ENCODE results near the gene USP7. TPM values are rescaled to one million over a fixed set of nuclear protein-coding genes. Genes with fewer than 3 reads are reported as not detected.
A peak's percentile ranks its signal among the peaks of the same experiment; 100 is the strongest.
"Not testable (repeated sequence)": the region's sequence is repeated elsewhere in the genome, so short reads cannot be mapped to it uniquely, and the experiment has no call there.

USP7 gene
- total RNA-seq, 2 donors from 2014 or later, result 161 to 180 TPM

GRCh38 chr16:8920645-8921346, 42.9 kb downstream of the USP7 start:
- Mint-ChIP-seq H3K27ac (peak overlapping the region in 1 of 2 donors; percentile 43), H3K36me3 (peaks cover 10% of the 10 kb centered on the region), H3K9me3 (no peaks in the 10 kb centered on the region), H3K4me1 (ENCODE audit: low read depth in 2 of 2) (peaks cover 30 to 40% of the 10 kb centered on the region in 2 donors), H3K27me3 (no peaks in the 10 kb centered on the region), H3K4me3 (no peak overlapping the region)
- no peak for ATAC-seq
- DNase-seq (ENCODE audit: low spot score), result no peak

- no peak overlapping the region for H3K4me3 Mint-ChIP-seq
- ATAC-seq, result no peak
These were observed 43.7 kb downstream of the USP7 start for GRCh38 chr16:8919934-8920462.

GRCh38 chr16:8919089-8919933, 44.4 kb downstream of the USP7 start:
- DNase-seq (ENCODE audit: low spot score) (no peak), ATAC-seq (no peak)
- H3K27ac Mint-ChIP-seq, result no peak overlapping the region
- no peak overlapping the region for H3K4me3 Mint-ChIP-seq
- H3K4me1 Mint-ChIP-seq (ENCODE audit: low read depth in 2 of 2), result peaks cover 33 to 37% of the 10 kb centered on the region in 2 donors
- no peaks in the 10 kb centered on the region for H3K27me3 Mint-ChIP-seq
- H3K36me3 Mint-ChIP-seq, result peaks cover 19% of the 10 kb centered on the region
- H3K9me3 Mint-ChIP-seq, result no peaks in the 10 kb centered on the region

More at GRCh38 chr16:8919934-8920462, 43.7 kb downstream of the USP7 start:
- DNase-seq (ENCODE audit: low spot score), result no peak
- no peaks in the 10 kb centered on the region for H3K9me3 Mint-ChIP-seq
- peak overlapping the region in 1 of 2 donors; percentile 43 for H3K27ac Mint-ChIP-seq
- H3K36me3 Mint-ChIP-seq, result peaks cover 13% of the 10 kb centered on the region
- H3K27me3 Mint-ChIP-seq, result no peaks in the 10 kb centered on the region
- H3K4me1 Mint-ChIP-seq (ENCODE audit: low read depth in 2 of 2), result peaks cover 32 to 37% of the 10 kb centered on the region in 2 donors

GRCh38 chr16:8917336-8917735, 46.4 kb downstream of the USP7 start:
- not testable (repeated sequence) for DNase-seq (ENCODE audit: low spot score); H3K27ac Mint-ChIP-seq; ATAC-seq; H3K4me3 Mint-ChIP-seq; H3K9me3 Mint-ChIP-seq; H3K27me3 Mint-ChIP-seq
- H3K4me1 Mint-ChIP-seq (ENCODE audit: low read depth in 2 of 2), result peaks cover 35 to 39% of the 10 kb centered on the region in 2 donors
- peaks cover 19% of the 10 kb centered on the region for H3K36me3 Mint-ChIP-seq

GRCh38 chr16:8916541-8917225, 47.0 kb downstream of the USP7 start:
- Mint-ChIP-seq H3K4me3 (no peak overlapping the region), H3K9me3 (no peaks in the 10 kb centered on the region), H3K27ac (no peak overlapping the region), H3K4me1 (ENCODE audit: low read depth in 2 of 2) (peaks cover 35 to 39% of the 10 kb centered on the region in 2 donors), H3K27me3 (no peaks in the 10 kb centered on the region), H3K36me3 (peaks cover 19% of the 10 kb centered on the region)
- ATAC-seq (no peak), DNase-seq (ENCODE audit: low spot score) (no peak)

GRCh38 chr16:8915722-8916301, 47.9 kb downstream of the USP7 start:
- Mint-ChIP-seq H3K4me3 (no peak overlapping the region), H3K9me3 (no peaks in the 10 kb centered on the region), H3K36me3 (peaks cover 27% of the 10 kb centered on the region), H3K27ac (no peak overlapping the region), H3K4me1 (ENCODE audit: low read depth in 2 of 2) (peaks cover 42 to 46% of the 10 kb centered on the region in 2 donors), H3K27me3 (no peaks in the 10 kb centered on the region)
- DNase-seq (ENCODE audit: low spot score) (no peak), ATAC-seq (no peak)

GRCh38 chr16:8914098-8914497, 49.6 kb downstream of the USP7 start:
- H3K27me3 Mint-ChIP-seq, result no peaks in the 10 kb centered on the region
- ATAC-seq, result no peak
- H3K4me3 Mint-ChIP-seq, result no peak overlapping the region
- peaks cover 40 to 45% of the 10 kb centered on the region in 2 donors for H3K4me1 Mint-ChIP-seq (ENCODE audit: low read depth in 2 of 2)
- H3K9me3 Mint-ChIP-seq, result no peaks in the 10 kb centered on the region
- DNase-seq (ENCODE audit: low spot score), result no peak
- no peak overlapping the region for H3K27ac Mint-ChIP-seq
- peaks cover 27% of the 10 kb centered on the region for H3K36me3 Mint-ChIP-seq

GRCh38 chr16:8912793-8913192, 50.9 kb downstream of the USP7 start:
- no peaks in the 10 kb centered on the region for H3K9me3 Mint-ChIP-seq
- no peak overlapping the region for H3K4me3 Mint-ChIP-seq
- no peaks in the 10 kb centered on the region for H3K27me3 Mint-ChIP-seq
- no peak for ATAC-seq
- DNase-seq (ENCODE audit: low spot score), result no peak
- H3K27ac Mint-ChIP-seq, result no peak overlapping the region
- H3K36me3 Mint-ChIP-seq, result peaks cover 32% of the 10 kb centered on the region
- peaks cover 41 to 42% of the 10 kb centered on the region in 2 donors for H3K4me1 Mint-ChIP-seq (ENCODE audit: low read depth in 2 of 2)

- Mint-ChIP-seq H3K27me3 (no peaks in the 10 kb centered on the region), H3K27ac (peak overlapping the region in 1 of 2 donors; percentile 47), H3K4me3 (no peak overlapping the region), H3K9me3 (no peaks in the 10 kb centered on the region), H3K36me3 (peaks cover 28% of the 10 kb centered on the region), H3K4me1 (ENCODE audit: low read depth in 2 of 2) (peaks cover 34 to 39% of the 10 kb centered on the region in 2 donors)
- no peak for ATAC-seq
- DNase-seq (ENCODE audit: low spot score), result no peak
These were observed 52.9 kb downstream of the USP7 start for GRCh38 chr16:8910811-8911210.

- ATAC-seq, result no peak
- DNase-seq (ENCODE audit: low spot score), result no peak
- peak overlapping the region in 1 of 2 donors; percentile 42 for H3K27ac Mint-ChIP-seq
- no peaks in the 10 kb centered on the region for H3K9me3 Mint-ChIP-seq
- peaks cover 20 to 27% of the 10 kb centered on the region in 2 donors for H3K4me1 Mint-ChIP-seq (ENCODE audit: low read depth in 2 of 2)
- no peaks in the 10 kb centered on the region for H3K27me3 Mint-ChIP-seq
- H3K36me3 Mint-ChIP-seq, result peaks cover 26% of the 10 kb centered on the region
- no peak overlapping the region for H3K4me3 Mint-ChIP-seq
These were observed 54.8 kb downstream of the USP7 start for GRCh38 chr16:8908810-8909468.

GRCh38 chr16:8907096-8907495, 56.6 kb downstream of the USP7 start:
- Mint-ChIP-seq H3K9me3 (no peaks in the 10 kb centered on the region), H3K4me3 (no peak overlapping the region)

GRCh38 chr16:8905795-8906591, 57.7 kb downstream of the USP7 start:
- peaks cover 30% of the 10 kb centered on the region for H3K36me3 Mint-ChIP-seq
- H3K4me1 Mint-ChIP-seq (ENCODE audit: low read depth in 2 of 2), result peaks cover 14 to 15% of the 10 kb centered on the region in 2 donors
- no peaks in the 10 kb centered on the region for H3K9me3 Mint-ChIP-seq
- no peak for DNase-seq (ENCODE audit: low spot score)
- no peak overlapping the region for H3K27ac Mint-ChIP-seq
- no peak overlapping the region for H3K4me3 Mint-ChIP-seq
- ATAC-seq, result no peak
- no peaks in the 10 kb centered on the region for H3K27me3 Mint-ChIP-seq

More at GRCh38 chr16:8907096-8907495, 56.6 kb downstream of the USP7 start:
- Mint-ChIP-seq H3K27ac (peak overlapping the region in 1 of 2 donors; percentile 41), H3K36me3 (peaks cover 26% of the 10 kb centered on the region), H3K4me1 (ENCODE audit: low read depth in 2 of 2) (peaks cover 19 to 20% of the 10 kb centered on the region in 2 donors), H3K27me3 (no peaks in the 10 kb centered on the region)
- ATAC-seq (no peak), DNase-seq (ENCODE audit: low spot score) (no peak)
